Activated T-helper 1 cell treated with Interleukin-2 at 50 U/mL for 16 hours (primary cell): Measurements from ENCODE around the gene KCNAB2.

Experiments
- DNase-seq: peaks from one replicate; pipeline ENCODE4 v3.0.0-alpha.2; 2020; ENCODE audit warnings: low read depth

Gene KCNAB2

DNA sequence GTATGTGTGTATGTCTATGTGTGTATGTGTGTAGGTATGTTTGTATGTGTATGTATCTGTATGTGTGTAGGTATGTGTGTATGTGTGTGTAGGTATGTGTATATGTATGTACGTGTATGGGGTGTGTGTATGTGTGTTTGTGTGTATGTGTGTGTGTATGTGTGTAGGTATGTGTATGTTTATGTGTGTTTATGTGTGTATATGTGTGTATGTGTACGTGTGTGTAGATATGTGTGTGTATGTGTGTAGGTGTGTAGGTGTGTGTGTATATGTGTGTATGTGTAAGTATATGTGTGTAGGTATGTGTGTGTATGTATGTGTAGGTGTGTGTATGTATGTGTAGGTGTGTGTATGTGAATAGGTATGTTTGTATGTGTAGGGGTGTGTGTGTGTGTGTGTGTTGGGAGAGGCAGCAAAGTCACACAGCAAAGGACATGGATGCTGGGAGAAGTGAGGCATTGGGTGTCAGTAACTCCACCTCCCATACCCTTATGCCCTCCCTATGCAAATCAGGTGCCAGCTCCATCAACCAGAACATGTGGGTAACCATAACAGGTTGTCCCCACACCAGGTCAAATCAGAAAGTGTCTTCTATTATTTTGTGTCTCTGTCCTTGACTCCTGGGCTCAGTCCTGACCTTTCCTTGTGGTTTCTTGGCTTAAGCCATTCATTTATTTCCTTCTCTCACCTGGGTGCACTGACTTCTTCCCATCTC is 15.0 kb upstream of the KCNAB2 start:
- no peak for DNase-seq

- DNase-seq, result no peak
Measured at GRCh38 chr1:6033124-6033523, 12.6 kb upstream of the KCNAB2 start.

DNA sequence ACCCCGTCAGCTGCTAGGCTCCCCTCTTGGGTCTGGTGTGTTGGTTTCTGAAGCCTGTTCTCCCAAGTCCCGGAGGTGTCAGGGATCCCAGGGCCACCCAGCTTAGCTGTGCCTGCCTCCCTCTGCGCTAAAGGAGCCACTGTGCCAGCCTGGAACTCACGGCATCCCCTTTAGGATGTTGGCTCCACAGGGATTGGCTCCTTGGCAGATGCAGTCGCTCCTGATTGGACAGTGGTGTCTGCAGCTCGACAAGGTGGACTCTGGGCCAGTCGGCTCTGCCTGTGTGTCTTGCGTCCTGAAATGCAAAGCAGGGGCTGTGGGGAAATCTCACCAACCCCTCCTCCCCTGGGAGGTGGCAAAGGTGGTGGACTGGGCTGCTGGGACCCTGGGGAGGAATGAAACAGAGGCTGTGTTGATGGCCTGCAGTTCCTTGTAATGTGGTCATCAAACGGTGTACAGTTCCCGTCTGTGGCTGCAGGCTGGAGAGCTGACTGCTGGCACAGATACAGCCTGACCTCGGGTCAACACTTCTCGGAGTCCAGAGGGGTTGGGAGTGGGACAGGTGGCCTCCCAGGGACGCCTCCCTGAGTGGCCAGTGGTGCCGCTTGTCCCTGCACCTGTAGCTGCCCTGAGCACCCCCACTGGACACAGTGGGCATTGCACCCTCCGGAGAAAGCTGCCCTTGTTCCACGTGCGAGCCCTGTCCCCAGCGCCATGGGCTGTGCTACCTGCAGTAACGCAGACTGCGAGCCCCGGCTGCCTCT is 11.5 kb upstream of the KCNAB2 start:
- DNase-seq, result no peak

DNA sequence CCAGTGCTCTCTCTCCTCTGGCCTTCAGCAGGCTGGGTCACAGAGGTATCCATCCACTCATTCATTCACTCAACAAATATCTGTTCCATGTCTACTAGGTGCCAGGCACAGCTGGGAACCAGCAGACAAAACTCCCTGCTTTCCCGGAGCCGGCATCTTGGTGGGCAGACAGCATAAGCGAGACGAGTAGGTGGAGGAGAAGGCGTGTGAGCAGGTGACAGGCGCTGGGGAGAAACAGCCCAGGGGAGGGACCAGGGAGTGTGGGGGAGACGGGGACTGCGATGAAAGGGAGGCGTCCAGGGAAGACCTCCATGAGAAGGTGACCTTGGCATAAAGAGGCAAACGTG is 11.0 kb upstream of the KCNAB2 start:
- DNase-seq, result no peak

DNA sequence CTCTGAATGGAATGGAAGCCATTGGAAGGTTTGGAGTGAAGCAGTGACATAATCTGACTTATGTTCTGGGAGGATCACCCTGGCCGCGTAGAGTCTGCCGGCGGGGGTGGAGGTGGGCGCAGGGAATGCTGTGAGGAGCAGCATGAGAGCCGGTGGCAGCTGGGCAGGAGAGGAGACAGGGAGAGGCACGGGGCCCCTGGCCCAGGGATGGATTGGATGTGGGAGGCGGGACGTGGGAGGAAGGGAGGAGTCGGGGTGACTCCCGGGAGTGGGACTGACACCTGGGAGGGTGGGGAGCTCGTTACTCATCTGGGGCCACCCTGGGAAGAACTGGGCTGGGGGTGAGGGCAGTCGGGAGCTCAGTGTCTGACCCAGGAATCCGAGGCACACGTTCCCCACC is 10.4 kb upstream of the KCNAB2 start:
- no peak for DNase-seq

DNA sequence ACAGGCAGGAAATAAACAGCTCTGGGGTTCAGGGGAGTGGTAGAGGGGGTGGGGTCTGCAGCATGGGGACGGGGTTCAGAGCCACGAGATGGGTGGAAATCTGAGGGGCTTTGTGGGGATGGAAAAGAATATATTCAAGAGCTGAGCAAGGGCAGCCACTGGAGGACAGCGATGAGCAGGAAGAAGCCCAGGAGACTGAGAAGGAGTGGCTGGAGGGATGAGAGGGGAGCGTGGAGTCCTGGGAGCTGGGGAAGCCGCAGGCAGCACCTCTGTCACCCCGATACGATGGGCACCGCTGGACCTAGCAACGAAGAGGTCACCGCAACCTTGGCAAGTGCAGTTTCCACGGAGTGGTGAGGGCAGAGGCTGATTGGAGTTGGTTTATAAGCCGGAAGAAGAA is 10.0 kb upstream of the KCNAB2 start:
- no peak for DNase-seq

DNA sequence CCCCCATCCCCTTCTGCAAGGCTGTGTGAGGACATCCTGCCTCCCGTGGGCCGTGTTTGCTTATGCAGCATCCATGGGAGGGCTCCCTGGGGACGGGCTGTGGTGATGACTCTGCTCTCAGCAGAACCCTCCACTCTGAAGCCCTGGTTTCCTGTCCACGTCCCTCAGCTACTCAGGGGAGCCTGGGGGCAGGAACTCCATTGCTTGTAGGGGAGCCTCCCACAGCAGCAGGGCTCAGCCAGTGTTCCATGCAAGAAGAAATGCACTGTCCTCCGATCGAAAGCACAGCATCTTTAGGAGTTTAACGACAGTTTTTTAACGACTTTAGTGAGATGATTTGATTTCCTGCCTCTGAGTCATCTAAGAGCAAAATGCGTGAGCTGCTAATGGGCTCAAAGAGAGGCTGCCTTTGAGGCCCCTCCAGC is 8.3 kb upstream of the KCNAB2 start:
- no peak for DNase-seq

- no peak for DNase-seq
Measured at GRCh38 chr1:6038603-6039002, 7.1 kb upstream of the KCNAB2 start.

DNA sequence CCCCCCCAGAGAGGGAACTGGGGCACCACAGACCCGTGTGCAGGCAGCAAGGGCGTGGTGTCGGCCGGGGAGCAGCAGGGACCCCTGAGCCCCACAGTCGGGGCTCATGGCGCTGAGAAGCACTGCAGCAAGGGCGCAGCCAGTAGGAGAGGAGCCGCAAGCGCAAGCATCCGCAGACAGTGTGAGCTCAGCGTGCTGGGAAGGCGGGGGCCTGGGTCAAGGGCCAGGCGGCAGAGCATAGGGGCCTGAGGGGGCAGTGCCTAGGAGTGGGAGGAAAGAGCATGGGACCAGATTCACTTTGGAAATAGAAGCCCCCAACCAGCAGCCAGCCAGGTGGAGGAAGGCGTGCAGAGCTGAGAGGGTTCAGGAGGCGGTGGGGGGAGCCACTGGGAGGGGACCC is 6.7 kb upstream of the KCNAB2 start:
- DNase-seq, result no peak

DNA sequence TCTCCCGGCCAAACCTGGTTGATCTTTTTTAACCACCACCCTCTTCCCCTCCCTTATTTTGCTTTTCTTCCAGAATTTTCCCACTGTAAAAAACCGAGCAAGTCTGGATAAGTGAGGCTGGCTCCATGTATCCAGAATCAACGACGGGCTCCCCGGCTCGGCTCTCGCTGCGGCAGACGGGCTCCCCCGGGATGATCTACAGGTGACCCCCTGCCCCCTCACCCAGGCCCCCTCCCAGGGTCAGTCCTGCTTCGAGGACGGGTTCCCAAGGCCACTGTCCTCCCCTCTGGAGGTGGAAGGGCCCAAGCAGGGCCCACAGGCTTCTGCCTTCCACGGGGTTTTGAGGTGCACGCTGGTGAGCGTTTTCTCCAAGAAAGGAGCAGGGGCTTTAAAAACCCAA is 5.2 kb upstream of the KCNAB2 start:
- no peak for DNase-seq

GRCh38 chr1:6040861-6041415 is 4.8 kb upstream of the KCNAB2 start:
- no peak for DNase-seq

- DNase-seq, result no peak
Measured at GRCh38 chr1:6041432-6042062, 4.1 kb upstream of the KCNAB2 start.

GRCh38 chr1:6043561-6043960 is 2.1 kb upstream of the KCNAB2 start:
- no peak for DNase-seq

- no peak for DNase-seq
Measured at GRCh38 chr1:6044481-6045109, 1.1 kb upstream of the KCNAB2 start.

DNA sequence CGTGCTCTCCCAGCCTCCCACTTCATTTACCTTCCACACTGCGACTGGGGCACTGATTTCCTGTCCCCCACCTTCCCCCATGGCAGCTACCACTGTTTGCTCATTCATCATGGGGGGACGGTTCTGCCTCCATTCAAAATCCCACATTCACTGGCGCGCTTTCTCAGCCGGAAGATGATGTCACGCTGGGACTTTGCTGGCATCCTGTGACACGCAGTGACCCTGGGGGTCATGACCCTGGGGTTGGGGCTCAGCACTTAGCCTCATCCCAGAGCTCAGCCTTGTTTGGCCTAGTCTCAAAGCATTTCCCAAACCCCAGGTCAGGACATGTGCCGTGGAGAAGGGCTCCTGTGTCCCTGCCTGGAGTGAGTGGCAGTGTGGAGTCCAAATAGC is 582 bp upstream of the KCNAB2 start:
- DNase-seq, result no peak

- no peak for DNase-seq
Measured at GRCh38 chr1:6046279-6046678, 591 bp downstream of the KCNAB2 start.

- DNase-seq, result no peak
Measured at GRCh38 chr1:6048179-6048867, 2.6 kb downstream of the KCNAB2 start.

DNA sequence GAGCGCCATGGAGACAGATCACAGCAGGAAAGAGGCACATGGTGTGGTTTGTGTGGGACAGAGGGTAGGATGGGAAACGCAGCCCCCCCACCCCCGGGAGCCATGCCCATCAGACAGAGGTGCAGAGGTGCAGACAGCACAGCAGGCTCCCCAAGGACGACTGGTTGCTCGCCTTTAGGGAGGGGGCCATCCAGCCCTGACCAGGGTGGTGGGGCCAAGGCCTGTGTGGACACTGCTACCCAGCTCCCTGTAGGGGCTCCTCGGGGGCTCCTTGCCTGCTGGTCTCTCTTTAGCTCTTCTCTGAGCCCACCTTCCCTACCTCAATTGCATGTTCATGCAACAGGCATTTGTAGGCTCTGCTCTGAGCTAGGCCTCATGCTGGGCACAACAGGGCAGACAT is 3.7 kb downstream of the KCNAB2 start:
- no peak for DNase-seq

DNA sequence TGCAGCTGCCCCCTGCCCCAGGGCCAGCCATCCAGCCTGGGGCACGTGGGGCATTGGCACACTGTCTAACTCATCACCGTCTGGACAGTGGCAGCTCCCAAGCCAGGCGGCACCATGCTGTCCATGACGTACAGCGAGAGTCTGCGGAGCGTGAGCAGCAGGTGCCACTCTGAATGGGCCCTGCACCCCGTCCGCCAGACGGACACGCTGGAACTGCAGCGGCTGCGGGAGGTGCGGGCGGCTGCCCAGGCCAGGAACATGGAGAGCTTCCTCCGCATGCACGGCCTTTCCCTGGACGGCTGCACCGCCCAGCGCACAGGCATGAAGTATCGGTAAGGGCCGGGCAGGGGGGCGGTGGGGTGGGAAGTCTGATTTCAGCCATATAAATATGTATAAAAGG is 5.7 kb downstream of the KCNAB2 start:
- no peak for DNase-seq

DNA sequence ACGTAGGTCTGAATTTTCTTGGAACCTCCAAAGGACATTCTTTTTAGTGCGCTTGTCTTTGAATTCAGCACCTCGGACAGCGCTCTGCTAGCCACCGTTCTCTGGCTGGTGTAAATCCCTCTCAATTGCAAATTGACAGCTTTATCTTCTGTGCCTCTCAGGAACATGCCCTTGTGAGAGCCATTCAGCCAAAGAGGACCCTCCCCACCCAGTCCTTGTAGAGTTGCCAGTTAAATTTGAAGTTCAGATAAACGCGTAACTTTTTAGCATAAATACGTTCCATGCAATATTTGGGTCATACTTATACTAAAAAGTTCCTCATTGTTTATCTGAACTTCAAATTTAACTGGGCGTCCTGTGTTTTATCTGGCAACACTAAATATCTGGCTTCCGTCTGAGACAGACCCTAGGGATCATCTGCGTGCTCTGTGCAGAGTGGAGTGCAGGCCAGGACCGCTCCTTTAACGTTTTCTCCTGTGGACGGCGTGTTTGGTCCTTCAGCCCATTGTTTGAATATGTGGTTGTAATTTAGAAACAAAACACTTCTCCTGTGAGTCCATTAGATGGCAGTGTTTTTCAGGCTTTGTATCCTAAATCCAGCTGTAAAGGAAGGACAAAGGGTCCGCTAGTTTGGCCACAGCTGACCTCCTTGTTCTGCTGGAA is 7.0 kb downstream of the KCNAB2 start:
- DNase-seq, result no peak

- DNase-seq, result no peak
Measured at GRCh38 chr1:6053206-6053546, 7.5 kb downstream of the KCNAB2 start.

- DNase-seq, result no peak
Measured at GRCh38 chr1:6054596-6054995, 8.9 kb downstream of the KCNAB2 start.
